ENCODE results near the gene RBMS3. TPM values are rescaled to one million over a fixed set of nuclear protein-coding genes. Genes with fewer than 3 reads are reported as not detected.

The RBMS3 gene
- total RNA-seq, 1 experiment from 2014 or later = 0.42 TPM

GRCh38 chr3:29585368-29585767, 304.5 kb downstream of the RBMS3 start:
- H3K27me3 ChIP-seq (ENCODE audit: insufficient read depth, low read length) = no peaks in the 10 kb centered on the region
- H3K27ac ChIP-seq (ENCODE audit: low read depth, low read length) = no peak overlapping the region
- H3K9me2 ChIP-seq (ENCODE audit: insufficient read depth) = no peaks in the 10 kb centered on the region
- H2AFZ ChIP-seq (ENCODE audit: low read depth, low read length, poor library complexity, severe bottlenecking) = no peak overlapping the region
- no peaks in the 10 kb centered on the region for H3K36me3 ChIP-seq (ENCODE audit: control insufficient read depth in 1 of 2, insufficient read depth in 2 of 2, low read length in 2 of 2)
- H4K20me1 ChIP-seq (ENCODE audit: insufficient read depth) = no peaks in the 10 kb centered on the region
- H3K9me3 ChIP-seq (ENCODE audit: control insufficient read depth in 1 of 2, insufficient read depth in 1 of 2, low read depth in 1 of 2, low read length in 2 of 2) = no peaks in the 10 kb centered on the region
- ATAC-seq (no peak), DNase-seq (ENCODE audit: low read depth, low spot score) (no peak)
- no peaks in the 10 kb centered on the region for H3K4me1 ChIP-seq (ENCODE audit: control insufficient read depth in 1 of 2, insufficient read depth in 2 of 2, low read length in 2 of 2)
- no peak overlapping the region for H3K9ac ChIP-seq (ENCODE audit: low read length)
- TF ChIP-seq CBX3 (IDR thresholded peaks at IDR 0.05; ENCODE audit: low read depth) = no peak
- no peak for TF ChIP-seq POLR2AphosphoS5 (IDR thresholded peaks at IDR 0.05; ENCODE audit: low read depth, low read length)
- ChIA-PET POLR2A (no interaction called here), CTCF (no interaction called here), RAD21 (ENCODE audit: low non-redundant PET in 1 of 2, low total read pairs in 2 of 2, uncharacterized antibody in 2 of 2, unreplicated experiment in 2 of 2) (no interaction called here)
- no peak overlapping the region for H3K4me2 ChIP-seq (ENCODE audit: low read length)
- no peaks in the 10 kb centered on the region for H3K79me2 ChIP-seq (ENCODE audit: insufficient read depth, low read length)
- H3K4me3 ChIP-seq (replicated peaks in 1 of 2; ENCODE audit: low read depth in 1 of 2, low read length in 2 of 2) = no peak overlapping the region
- no TSS peak for BruUV-seq (replicated peaks)
- intact Hi-C loops (cut with micrococcal nuclease) = no loop called here

- Histone ChIP-seq H4K20me1 (ENCODE audit: insufficient read depth) (no peaks in the 10 kb centered on the region), H2AFZ (ENCODE audit: low read depth, low read length, poor library complexity, severe bottlenecking) (no peak overlapping the region), H3K4me1 (ENCODE audit: control insufficient read depth in 1 of 2, insufficient read depth in 2 of 2, low read length in 2 of 2) (no peaks in the 10 kb centered on the region), H3K79me2 (ENCODE audit: insufficient read depth, low read length) (no peaks in the 10 kb centered on the region), H3K9me3 (ENCODE audit: control insufficient read depth in 1 of 2, insufficient read depth in 1 of 2, low read depth in 1 of 2, low read length in 2 of 2) (no peaks in the 10 kb centered on the region), H3K4me2 (ENCODE audit: low read length) (no peak overlapping the region), H3K36me3 (ENCODE audit: control insufficient read depth in 1 of 2, insufficient read depth in 2 of 2, low read length in 2 of 2) (no peaks in the 10 kb centered on the region), H3K4me3 (replicated peaks in 1 of 2; ENCODE audit: low read depth in 1 of 2, low read length in 2 of 2) (no peak overlapping the region), H3K27me3 (ENCODE audit: insufficient read depth, low read length) (no peaks in the 10 kb centered on the region), H3K27ac (ENCODE audit: low read depth, low read length) (no peak overlapping the region), H3K9me2 (ENCODE audit: insufficient read depth) (no peaks in the 10 kb centered on the region), H3K9ac (ENCODE audit: low read length) (no peak overlapping the region)
- no peak for ATAC-seq
- ChIA-PET CTCF (no interaction called here), RAD21 (ENCODE audit: low non-redundant PET in 1 of 2, low total read pairs in 2 of 2, uncharacterized antibody in 2 of 2, unreplicated experiment in 2 of 2) (no interaction called here), POLR2A (no interaction called here)
- DNase-seq (ENCODE audit: low read depth, low spot score) = no peak
- intact Hi-C loops (cut with micrococcal nuclease) = no loop called here
- TF ChIP-seq EZH2 (IDR thresholded peaks at IDR 0.05) (no peak), SRF (IDR thresholded peaks at IDR 0.05; ENCODE audit: low read depth) (no peak), SIN3A (IDR thresholded peaks at IDR 0.05; ENCODE audit: low read depth) (no peak), ELF1 (IDR thresholded peaks at IDR 0.05; ENCODE audit: borderline replicate concordance, low read depth) (no peak), RAD21 (IDR thresholded peaks at IDR 0.05; ENCODE audit: low read depth) (no peak), REST (IDR thresholded peaks at IDR 0.05; ENCODE audit: low read depth) (no peak), JUND (IDR thresholded peaks at IDR 0.05) (no peak), POLR2A (IDR thresholded peaks at IDR 0.05; ENCODE audit: borderline replicate concordance, extremely low read depth, insufficient read depth, insufficient read length) (no peak)
- BruUV-seq (replicated peaks) = no TSS peak
These were observed 306.5 kb downstream of the RBMS3 start for GRCh38 chr3:29587340-29587739.

All from HCT116 (cell line).